Measurements from ENCODE around the gene MACROH2A1. TPM values are rescaled to one million over a fixed set of nuclear protein-coding genes. Genes with fewer than 3 reads are reported as not detected.

MACROH2A1 gene
- total RNA-seq, 1 experiment from 2014 or later = 236 TPM

DNA sequence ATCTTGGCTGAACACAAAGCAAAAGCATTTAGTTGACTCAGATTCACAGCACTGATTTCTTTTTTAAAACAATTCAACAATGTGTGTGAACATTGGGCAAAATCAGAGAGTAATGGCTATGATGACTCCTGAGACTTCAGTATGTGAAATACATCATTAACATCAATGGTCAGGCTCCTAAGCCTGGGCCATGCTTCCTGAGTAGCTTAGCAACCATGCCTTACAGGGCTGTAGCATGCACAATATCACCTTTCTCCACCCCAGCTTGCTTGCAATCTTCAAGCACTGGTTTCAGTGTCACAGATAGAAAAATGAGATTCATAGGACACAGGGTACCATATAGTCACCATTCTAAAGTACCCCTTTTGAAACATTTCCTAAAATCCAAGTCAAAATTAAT is 41.3 kb downstream of the MACROH2A1 start:
- Mint-ChIP-seq H3K4me3 (ENCODE audit: unreplicated experiment) (no peak overlapping the region), H3K36me3 (ENCODE audit: insufficient read depth, unreplicated experiment) (peaks cover 63% of the 10 kb centered on the region), H3K27me3 (ENCODE audit: insufficient read depth, unreplicated experiment) (no peaks in the 10 kb centered on the region), H3K27ac (ENCODE audit: unreplicated experiment) (no peak overlapping the region), H3K9me3 (ENCODE audit: unreplicated experiment) (no peaks in the 10 kb centered on the region), H3K4me1 (ENCODE audit: low read depth, unreplicated experiment) (no peaks in the 10 kb centered on the region)
- intact Hi-C loops (cut with micrococcal nuclease; ENCODE audit: unreplicated experiment) = no loop called here
- H3K4me3 ChIP-seq (ENCODE audit: low read depth, low read length) = no peak overlapping the region
- DNase-seq = no peak
- no peaks in the 10 kb centered on the region for H3K27me3 ChIP-seq (replicated peaks; ENCODE audit: control insufficient read depth, insufficient read depth, low read length)
- CTCF ChIA-PET = no interaction called here
- no peaks in the 10 kb centered on the region for H3K4me1 ChIP-seq
- no TSS peak for BruUV-seq (replicated peaks)
- TF ChIP-seq, protein P1, sequence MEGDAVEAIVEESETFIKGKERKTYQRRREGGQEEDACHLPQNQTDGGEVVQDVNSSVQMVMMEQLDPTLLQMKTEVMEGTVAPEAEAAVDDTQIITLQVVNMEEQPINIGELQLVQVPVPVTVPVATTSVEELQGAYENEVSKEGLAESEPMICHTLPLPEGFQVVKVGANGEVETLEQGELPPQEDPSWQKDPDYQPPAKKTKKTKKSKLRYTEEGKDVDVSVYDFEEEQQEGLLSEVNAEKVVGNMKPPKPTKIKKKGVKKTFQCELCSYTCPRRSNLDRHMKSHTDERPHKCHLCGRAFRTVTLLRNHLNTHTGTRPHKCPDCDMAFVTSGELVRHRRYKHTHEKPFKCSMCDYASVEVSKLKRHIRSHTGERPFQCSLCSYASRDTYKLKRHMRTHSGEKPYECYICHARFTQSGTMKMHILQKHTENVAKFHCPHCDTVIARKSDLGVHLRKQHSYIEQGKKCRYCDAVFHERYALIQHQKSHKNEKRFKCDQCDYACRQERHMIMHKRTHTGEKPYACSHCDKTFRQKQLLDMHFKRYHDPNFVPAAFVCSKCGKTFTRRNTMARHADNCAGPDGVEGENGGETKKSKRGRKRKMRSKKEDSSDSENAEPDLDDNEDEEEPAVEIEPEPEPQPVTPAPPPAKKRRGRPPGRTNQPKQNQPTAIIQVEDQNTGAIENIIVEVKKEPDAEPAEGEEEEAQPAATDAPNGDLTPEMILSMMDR (IDR thresholded peaks at IDR 0.05; ENCODE audit: insufficient read depth in 1 of 2, low read depth in 1 of 2, low read length in 1 of 2, severe bottlenecking in 1 of 2, unreplicated experiment in 1 of 2) = no peak
- H3K9me3 ChIP-seq = no peaks in the 10 kb centered on the region
- peaks cover 1% of the 10 kb centered on the region for H3K36me3 ChIP-seq (ENCODE audit: control insufficient read depth, insufficient read depth, low read length)
- POLR2A ChIA-PET = no interaction called here

DNA sequence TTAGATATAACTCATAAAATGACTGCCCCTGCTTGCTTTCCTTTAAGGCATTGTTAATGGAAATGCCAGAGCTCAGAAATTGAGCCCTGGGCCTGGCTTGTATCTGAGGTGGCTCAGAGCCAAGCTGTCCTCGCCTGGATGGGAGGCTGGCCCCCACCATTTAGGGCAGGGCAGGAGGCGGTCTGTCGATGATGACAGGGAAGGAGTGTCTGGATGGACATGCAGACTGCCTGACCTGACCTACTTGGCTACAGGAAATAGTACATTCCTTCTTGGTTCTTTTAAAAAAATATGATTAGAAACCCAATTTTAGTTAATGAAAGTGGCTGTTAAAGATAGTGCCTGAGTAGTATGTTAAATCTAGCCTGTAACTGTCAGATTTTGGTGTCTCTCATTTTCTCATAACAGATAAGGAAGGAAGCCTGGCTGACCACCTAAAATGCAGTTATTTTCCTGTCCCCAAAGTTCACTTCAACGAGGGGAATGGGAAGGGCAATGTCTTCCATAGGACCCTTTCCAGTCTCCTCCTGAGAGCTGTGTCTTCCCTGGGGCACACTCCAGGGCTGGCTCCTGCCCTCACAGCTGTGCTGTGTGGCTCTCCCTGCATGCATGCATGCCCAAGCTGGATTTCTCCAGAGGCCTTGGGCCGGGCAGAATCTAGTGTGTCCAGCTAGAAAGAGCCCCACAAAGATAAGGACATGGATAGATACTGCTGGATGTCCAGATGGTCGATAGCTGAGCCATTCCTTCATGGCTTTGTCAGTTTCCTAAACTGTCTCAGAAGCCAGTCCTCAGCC is 42.3 kb downstream of the MACROH2A1 start:
- H3K27me3 Mint-ChIP-seq (ENCODE audit: insufficient read depth, unreplicated experiment) = no peaks in the 10 kb centered on the region
- no peak for DNase-seq
- no peak overlapping the region for H3K27ac Mint-ChIP-seq (ENCODE audit: unreplicated experiment)
- H3K4me3 Mint-ChIP-seq (ENCODE audit: unreplicated experiment) = no peak overlapping the region
- no peaks in the 10 kb centered on the region for H3K27me3 ChIP-seq (replicated peaks; ENCODE audit: control insufficient read depth, insufficient read depth, low read length)
- TF ChIP-seq, protein P1 (IDR thresholded peaks at IDR 0.05; ENCODE audit: insufficient read depth in 1 of 2, low read depth in 1 of 2, low read length in 1 of 2, severe bottlenecking in 1 of 2, unreplicated experiment in 1 of 2) = no peak
- intact Hi-C loops (cut with micrococcal nuclease; ENCODE audit: unreplicated experiment) = no loop called here
- POLR2A ChIA-PET = no interaction called here
- H3K4me3 ChIP-seq (ENCODE audit: low read depth, low read length) = no peak overlapping the region
- CTCF ChIA-PET = no interaction called here
- peaks cover 1% of the 10 kb centered on the region for H3K36me3 ChIP-seq (ENCODE audit: control insufficient read depth, insufficient read depth, low read length)
- no peaks in the 10 kb centered on the region for H3K9me3 ChIP-seq
- no peaks in the 10 kb centered on the region for H3K4me1 Mint-ChIP-seq (ENCODE audit: low read depth, unreplicated experiment)
- no peaks in the 10 kb centered on the region for H3K4me1 ChIP-seq
- no TSS peak for BruUV-seq (replicated peaks)
- H3K9me3 Mint-ChIP-seq (ENCODE audit: unreplicated experiment) = no peaks in the 10 kb centered on the region
- peaks cover 73% of the 10 kb centered on the region for H3K36me3 Mint-ChIP-seq (ENCODE audit: insufficient read depth, unreplicated experiment)

DNA sequence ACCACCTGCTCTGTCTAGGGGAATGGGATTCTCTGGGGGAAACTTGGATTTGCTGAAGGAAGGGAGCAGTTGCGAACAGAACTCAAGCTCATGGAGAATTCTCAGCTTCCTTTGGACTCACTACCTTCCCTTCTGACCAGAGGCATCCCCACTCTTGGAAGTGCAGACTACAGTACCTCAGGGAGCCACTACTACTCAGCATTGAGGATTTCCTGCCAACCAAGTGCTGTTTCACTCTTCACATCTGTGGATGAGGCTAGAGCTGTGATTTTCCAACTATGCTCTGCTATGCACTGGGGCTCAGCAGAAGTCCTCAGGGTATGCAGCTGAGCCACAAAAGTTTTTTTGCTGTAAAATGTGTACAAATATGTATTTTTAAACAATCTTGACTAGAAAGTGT is 43.9 kb downstream of the MACROH2A1 start:
- H3K9me3 ChIP-seq = no peaks in the 10 kb centered on the region

More for the DNA sequence above, 43.9 kb downstream of the MACROH2A1 start:
- Mint-ChIP-seq H3K36me3 (ENCODE audit: insufficient read depth, unreplicated experiment) (peaks cover 78% of the 10 kb centered on the region), H3K27ac (ENCODE audit: unreplicated experiment) (no peak overlapping the region), H3K9me3 (ENCODE audit: unreplicated experiment) (no peaks in the 10 kb centered on the region), H3K27me3 (ENCODE audit: insufficient read depth, unreplicated experiment) (no peaks in the 10 kb centered on the region), H3K4me1 (ENCODE audit: low read depth, unreplicated experiment) (no peaks in the 10 kb centered on the region), H3K4me3 (ENCODE audit: unreplicated experiment) (no peak overlapping the region)
- BruUV-seq (replicated peaks) = no TSS peak
- CTCF ChIA-PET = interaction anchor here (0.8 kb wide), 1 partner anchor 176 kb away, joined by 3 read pairs; no protein-coding TSS in a partner anchor
- Histone ChIP-seq H3K36me3 (ENCODE audit: control insufficient read depth, insufficient read depth, low read length) (peaks cover 1% of the 10 kb centered on the region), H3K4me1 (no peaks in the 10 kb centered on the region), H3K27me3 (replicated peaks; ENCODE audit: control insufficient read depth, insufficient read depth, low read length) (no peaks in the 10 kb centered on the region), H3K4me3 (ENCODE audit: low read depth, low read length) (no peak overlapping the region)
- POLR2A ChIA-PET = no interaction called here
- DNase-seq = no peak
- TF ChIP-seq, protein P1 (IDR thresholded peaks at IDR 0.05; ENCODE audit: insufficient read depth in 1 of 2, low read depth in 1 of 2, low read length in 1 of 2, severe bottlenecking in 1 of 2, unreplicated experiment in 1 of 2) = no peak
- intact Hi-C loops (cut with micrococcal nuclease; ENCODE audit: unreplicated experiment) = no loop called here

All from Caco-2 (cell line).